Thyroid gland (tissue), 4 donors: Measurements from ENCODE around the gene ZBTB32. TPM values are rescaled to one million over a fixed set of nuclear protein-coding genes. Genes with fewer than 3 reads are reported as not detected.

Experiments
- DNase-seq, 2 donors: peaks; one replicate each; pipeline ENCODE4 v3.0.0-alpha.2; 2019
- H3K27ac ChIP-seq, 3 donors: fragments of 200-600 bp; sonication (generic); 1 replicate in 2 of 3; 2 replicates in 1 of 3; pipeline ENCODE4 v1.5.1; 2016 to 2019; ENCODE audit warnings: mild to moderate bottlenecking in 1 of 3, moderate library complexity in 1 of 3
- H3K27me3 ChIP-seq: fragments of 200-600 bp; sonication (generic); one replicate; pipeline ENCODE4 v1.5.1; 2019
- H3K36me3 ChIP-seq, 2 donors: fragments of 200-600 bp; sonication (generic); one replicate each; pipeline ENCODE4 v1.5.1; 2016 to 2019
- H3K4me1 ChIP-seq, 2 donors: fragments of 200-600 bp; sonication (generic); one replicate each; pipeline ENCODE4 v1.5.1; 2017 to 2019
- H3K4me3 ChIP-seq, 3 donors: fragments of 200-600 bp; sonication (generic); replicated peaks in 1 of 3; 1 replicate in 2 of 3; 2 replicates in 1 of 3; pipeline ENCODE4 v1.5.1; 2016; ENCODE audit warnings: mild to moderate bottlenecking in 1 of 3
- H3K9me3 ChIP-seq: fragments of 200-600 bp; sonication (generic); one replicate; pipeline ENCODE4 v1.5.1; 2017
- CTCF ChIP-seq, 6 experiments: fragments of 200-600 bp in 3 of 6; fragments of 450-650 bp in 3 of 6; sonication (generic) in 3 of 6; IDR thresholded peaks; one replicate each; pipeline ENCODE4 v1.5.1; 2016 to 2019; ENCODE audit warnings: antibody characterized with exemption in 6 of 6, mild to moderate bottlenecking in 2 of 6, inconsistent platforms in 1 of 6, moderate library complexity in 1 of 6
- POLR2A ChIP-seq, 2 donors: fragments of 450-650 bp; IDR thresholded peaks; one replicate each; pipeline ENCODE4 v1.6.1; 2017; ENCODE audit warnings: antibody characterized with exemption in 2 of 2, mild to moderate bottlenecking in 2 of 2, moderate library complexity in 1 of 2
- WGBS, 2 donors: methylation state at CpG; one replicate each; pipeline ENCODE4 v1.1.5; 2017; 5-methylcytosine and 5-hydroxymethylcytosine counted together
- intact Hi-C: fragments of 100-400 bp; cut with DNase I; formaldehyde crosslinking; loops from one replicate; pipeline ENCODE4 v1.15.1; 2023
- total RNA-seq, 4 donors: library from RNA; depleted of rRNA; stranded (reverse); fragments of >200 nt; gene quantifications; one replicate each; pipeline ENCODE4 v1.2.3, GENCODE V29; 2016

ZBTB32 gene
- total RNA-seq, 4 donors from 2014 or later = not detected

GRCh38 chr19:35713506-35713850 lies 9.1 kb downstream of the ZBTB32 start:
- Histone ChIP-seq H3K9me3 (no peaks in the 10 kb centered on the region), H3K27ac (no peak overlapping the region), H3K36me3 (no peaks in the 10 kb centered on the region), H3K4me3 (no peak overlapping the region), H3K27me3 (no peaks in the 10 kb centered on the region), H3K4me1 (peaks cover 10% of the 10 kb centered on the region in 2 donors)
- WGBS, 2 donors = 81 to 84% methylated on average over 2 of the region's 2 CpGs
- intact Hi-C loops = no loop called here
- no peak for DNase-seq
- TF ChIP-seq CTCF (IDR thresholded peaks at IDR 0.05) = no peak

- no peak overlapping the region for H3K27ac ChIP-seq
- H3K4me1 ChIP-seq = peaks cover 14 to 15% of the 10 kb centered on the region in 2 donors
- H3K9me3 ChIP-seq = no peaks in the 10 kb centered on the region
- no peak overlapping the region for H3K4me3 ChIP-seq
- DNase-seq = no peak
- intact Hi-C loops = no loop called here
- no peaks in the 10 kb centered on the region for H3K27me3 ChIP-seq
- WGBS, 2 donors = 82 to 83% methylated on average over 12 of the region's 12 CpGs
- H3K36me3 ChIP-seq = no peaks in the 10 kb centered on the region
- TF ChIP-seq CTCF (IDR thresholded peaks at IDR 0.05) (no peak), POLR2A (IDR thresholded peaks at IDR 0.05) (no peak)
Measured at GRCh38 chr19:35713904-35714495, 9.6 kb downstream of the ZBTB32 start.

- no peak overlapping the region for H3K4me3 ChIP-seq
- TF ChIP-seq POLR2A (IDR thresholded peaks at IDR 0.05) (no peak), CTCF (IDR thresholded peaks at IDR 0.05) (no peak)
- H3K36me3 ChIP-seq = no peaks in the 10 kb centered on the region
- WGBS, 2 donors = 76 to 77% methylated on average over 14 of the region's 14 CpGs
- no peak overlapping the region for H3K27ac ChIP-seq
- no peak for DNase-seq
- H3K4me1 ChIP-seq = peaks cover 18 to 22% of the 10 kb centered on the region in 2 donors
- intact Hi-C loops = loop anchor here (5.0 kb wide), 1 partner anchor 167 kb away; the partner anchor contains the start of gene TMEM147
- no peaks in the 10 kb centered on the region for H3K27me3 ChIP-seq
- H3K9me3 ChIP-seq = no peaks in the 10 kb centered on the region
Measured at GRCh38 chr19:35714601-35715354, 10.4 kb downstream of the ZBTB32 start.

GRCh38 chr19:35715355-35715809 lies 11.0 kb downstream of the ZBTB32 start:
- no peaks in the 10 kb centered on the region for H3K27me3 ChIP-seq
- DNase-seq = no peak
- H3K27ac ChIP-seq = no peak overlapping the region
- peak overlapping the region in 1 of 3 donors; percentile 88 for H3K4me3 ChIP-seq
- no peaks in the 10 kb centered on the region for H3K9me3 ChIP-seq
- H3K36me3 ChIP-seq = no peaks in the 10 kb centered on the region
- intact Hi-C loops = loop anchor here (5.0 kb wide), 1 partner anchor 168 kb away; the partner anchor contains the start of gene TMEM147
- 67 to 82% methylated on average over 1 to 6 of the region's 7 CpGs for WGBS, 2 donors
- TF ChIP-seq CTCF (IDR thresholded peaks at IDR 0.05) = no peak
- TF ChIP-seq POLR2A (IDR thresholded peaks at IDR 0.05) = no peak
- peaks cover 18 to 23% of the 10 kb centered on the region in 2 donors for H3K4me1 ChIP-seq
